ENCODE measurements around the gene FGF6. TPM values are rescaled to one million over a fixed set of nuclear protein-coding genes. Genes with fewer than 3 reads are reported as not detected.

FGF6 gene
- total and polyA plus RNA-seq, 10 donors: not detected

GRCh38 chr12:4393211-4393610 lies 52.4 kb downstream of the FGF6 start:
- WGBS, 5 donors: 78 to 85% (median 79%) methylated on average over 5 of the region's 5 CpGs
- Histone ChIP-seq H3K36me3 (no peaks in the 10 kb centered on the region), H3K27me3 (replicated peaks in 1 of 7) (peaks cover 0 to 32% (median 5%) of the 10 kb centered on the region in 7 donors), H3K4me3 (no peak overlapping the region), H3K4me1 (peaks cover 0 to 7% (median 2%) of the 10 kb centered on the region in 6 donors), H3K9me3 (no peaks in the 10 kb centered on the region), H3K27ac (no peak overlapping the region)
- TF ChIP-seq POLR2AphosphoS5 (IDR thresholded peaks at IDR 0.05): no peak
- TF ChIP-seq CTCF (IDR thresholded peaks at IDR 0.05 in 8 of 11, conservative IDR thresholded peaks at IDR 0.05 in 3 of 11): no peak
- no peak for TF ChIP-seq POLR2A (IDR thresholded peaks at IDR 0.05)
- no peak for DNase-seq
- intact Hi-C loops (cut with DNase I; ENCODE audit: low total_unique reads): no loop called here

- Histone ChIP-seq H3K27ac (no peak overlapping the region), H3K9me3 (no peaks in the 10 kb centered on the region), H3K27me3 (replicated peaks in 1 of 7) (peaks cover 0 to 32% (median 5%) of the 10 kb centered on the region in 7 donors), H3K4me3 (no peak overlapping the region), H3K36me3 (no peaks in the 10 kb centered on the region), H3K4me1 (peaks cover 0 to 7% (median 2%) of the 10 kb centered on the region in 6 donors)
- TF ChIP-seq CTCF (IDR thresholded peaks at IDR 0.05 in 8 of 11, conservative IDR thresholded peaks at IDR 0.05 in 3 of 11) (no peak), POLR2AphosphoS5 (IDR thresholded peaks at IDR 0.05) (peak; percentile 73 to 81 (median 73))
- intact Hi-C loops (cut with DNase I; ENCODE audit: low total_unique reads): no loop called here
- DNase-seq: no peak
- 5 to 16% (median 12%) methylated on average over 4 to 15 of the region's 15 CpGs for WGBS, 5 donors
These were observed 53.3 kb downstream of the FGF6 start for GRCh38 chr12:4392223-4392742.

GRCh38 chr12:4388662-4389061 lies 57.0 kb downstream of the FGF6 start:
- no peaks in the 10 kb centered on the region for H3K9me3 ChIP-seq
- WGBS, 5 donors: 40 to 58% (median 55%) methylated on average over 2 of the region's 2 CpGs
- H3K4me1 ChIP-seq: peaks cover 0 to 7% (median 2%) of the 10 kb centered on the region in 6 donors
- intact Hi-C loops (cut with DNase I; ENCODE audit: low total_unique reads): no loop called here
- no peak for DNase-seq
- peaks cover 0 to 19% (median 5%) of the 10 kb centered on the region in 7 donors for H3K27me3 ChIP-seq (replicated peaks in 1 of 7)
- no peak for TF ChIP-seq POLR2A (IDR thresholded peaks at IDR 0.05)
- no peak overlapping the region for H3K27ac ChIP-seq
- H3K36me3 ChIP-seq: no peaks in the 10 kb centered on the region
- no peak overlapping the region for H3K4me3 ChIP-seq

- Histone ChIP-seq H3K27me3 (replicated peaks in 1 of 7) (peaks cover 0 to 15% (median 5%) of the 10 kb centered on the region in 7 donors), H3K27ac (no peak overlapping the region), H3K9me3 (no peaks in the 10 kb centered on the region), H3K36me3 (no peaks in the 10 kb centered on the region), H3K4me1 (peaks cover 0 to 7% (median 2%) of the 10 kb centered on the region in 6 donors), H3K4me3 (no peak overlapping the region)
- intact Hi-C loops (cut with DNase I; ENCODE audit: low total_unique reads): no loop called here
- WGBS, 5 donors: 63 to 87% (median 81%) methylated on average over 1 of the region's 1 CpG
- TF ChIP-seq POLR2AphosphoS5 (IDR thresholded peaks at IDR 0.05) (no peak), POLR2A (IDR thresholded peaks at IDR 0.05) (no peak), CTCF (IDR thresholded peaks at IDR 0.05 in 8 of 11, conservative IDR thresholded peaks at IDR 0.05 in 3 of 11) (no peak)
- no peak for DNase-seq
These were observed 57.6 kb downstream of the FGF6 start for GRCh38 chr12:4388032-4388431.

All from spleen (tissue), 11 donors.